GM12878 (cell line): ENCODE data around the gene RPL37A. TPM values are rescaled to one million over a fixed set of nuclear protein-coding genes. Genes with fewer than 3 reads are reported as not detected.

ENCODE experiments used
- BCLAF1 ChIP-seq: fragments of 450-650 bp; IDR thresholded peaks from 2 replicates; pipeline ENCODE4 v1.6.1; 2017; ENCODE audit warnings: antibody characterized with exemption, mild to moderate bottlenecking, moderate library complexity
- BRCA1 ChIP-seq: IDR thresholded peaks from 2 replicates; pipeline ENCODE4 v1.6.1; 2011; ENCODE audit warnings: low read depth, low read length, improper control_type of control experiment
- CBFB ChIP-seq: IDR thresholded peaks from 2 replicates; pipeline ENCODE4 v1.6.1; 2016; ENCODE audit warnings: antibody characterized with exemption, low read depth
- CHD2 ChIP-seq: IDR thresholded peaks from 2 replicates; pipeline ENCODE4 v1.6.1; 2011; ENCODE audit warnings: low read depth, low read length, improper control_type of control experiment, borderline replicate concordance
- MAX ChIP-seq: IDR thresholded peaks from 2 replicates; pipeline ENCODE4 v1.6.1; 2012; ENCODE audit warnings: low read depth, low read length, improper control_type of control experiment
- MEF2B ChIP-seq: fragments of 450-650 bp; IDR thresholded peaks from 2 replicates; pipeline ENCODE4 v1.6.1; 2018; ENCODE audit warnings: mild to moderate bottlenecking, moderate library complexity; ENCODE audit not compliant: partially characterized antibody, poor library complexity, severe bottlenecking
- NBN ChIP-seq: fragments of 450-650 bp; IDR thresholded peaks from 2 replicates; pipeline ENCODE4 v1.6.1; 2016
- PML ChIP-seq: IDR thresholded peaks from 2 replicates; pipeline ENCODE4 v1.6.1; 2012; ENCODE audit warnings: low read length, inconsistent platforms
- POLR2A ChIP-seq: IDR thresholded peaks from 2 replicates; pipeline ENCODE4 v1.6.1; 2011; ENCODE audit warnings: low read depth, mild to moderate bottlenecking, low read length
- POLR2AphosphoS5 ChIP-seq: IDR thresholded peaks from 2 replicates; pipeline ENCODE4 v1.6.1; 2011; ENCODE audit warnings: mild to moderate bottlenecking, low read length, inconsistent platforms
- POU2F2 ChIP-seq: IDR thresholded peaks from 3 replicates; pipeline ENCODE4 v1.6.1; 2011; ENCODE audit warnings: low read depth, mild to moderate bottlenecking, low read length, borderline replicate concordance
- SP1 ChIP-seq: IDR thresholded peaks from one replicate; pipeline ENCODE4 v1.6.1; 2011; ENCODE audit warnings: low read depth, low read length
- SREBF1 ChIP-seq: IDR thresholded peaks from 2 replicates; pipeline ENCODE4 v1.6.1; 2012; ENCODE audit warnings: mild to moderate bottlenecking, low read length
- SUZ12 ChIP-seq: fragments of 200-600 bp; sonication (generic); IDR thresholded peaks from one replicate; pipeline ENCODE4 v1.6.1; 2018; ENCODE audit warnings: antibody characterized with exemption, mild to moderate bottlenecking; ENCODE audit not compliant: unreplicated experiment
- TAF1 ChIP-seq: IDR thresholded peaks from 2 replicates; pipeline ENCODE4 v1.6.1; 2011; ENCODE audit warnings: mild to moderate bottlenecking, low read depth, low read length, borderline replicate concordance
- ZBED1 ChIP-seq: IDR thresholded peaks from 2 replicates; pipeline ENCODE4 v1.6.1; 2016; ENCODE audit warnings: borderline replicate concordance
- ZBTB40 ChIP-seq: fragments of 450-650 bp; IDR thresholded peaks from 2 replicates; pipeline ENCODE4 v1.6.1; 2016; ENCODE audit warnings: mild to moderate bottlenecking, moderate library complexity, borderline replicate concordance
- ZNF592 ChIP-seq: fragments of 450-650 bp; IDR thresholded peaks from 2 replicates; pipeline ENCODE4 v1.6.1; 2017; ENCODE audit warnings: mild to moderate bottlenecking, moderate library complexity
- ZSCAN29 ChIP-seq: fragments of 450-650 bp; IDR thresholded peaks from 2 replicates; pipeline ENCODE4 v1.6.1; 2017; ENCODE audit warnings: mild to moderate bottlenecking, moderate library complexity
- polyA plus RNA-seq, 11 experiments: library from polyadenylated mRNA; depleted of rRNA in 4 of 11; unstranded in 6 of 11; stranded (reverse) in 5 of 11; fragments of >200 nt; fragmentation: Nextera tagmentation in 4 of 11; fragmentation: Illumina TruSeq in 1 of 11; extraction: Ambion mirVana in 4 of 11; extraction: Trizol in 1 of 11; gene quantifications; 1 replicate in 1 of 11; 2 replicates in 10 of 11; pipeline versions ENCODE4 v1.2.1 to v1.2.3, GENCODE V29; 2011 to 2016; ENCODE audit warnings: inconsistent platforms in 2 of 11, missing spikeins in 2 of 11, low read depth in 1 of 11
- total RNA-seq, 4 experiments: library from RNA; depleted of rRNA in 3 of 4; stranded (reverse); fragments of >200 nt in 3 of 4; fragmentation: Illumina TruSeq in 1 of 4; extraction: Trizol in 1 of 4; gene quantifications; 2 replicates each; pipeline versions ENCODE4 v1.2.1 to v1.2.3, GENCODE V29; 2013 to 2021

Gene RPL37A
- total and polyA plus RNA-seq, 10 of the 15 experiments (the other 5 are each of a cell fraction or from before 2014, with no cell fraction given): 2,847 to 6,854 (median 5,110) TPM

GRCh38 chr2:216498379-216499352, at the start of gene RPL37A (continued):
- TF ChIP-seq ZNF592 (no peak), POU2F2 (peak; percentile 96), SP1 (peak; percentile 11), CBFB (peak; percentile 98), POLR2A (peak; percentile 100), ZSCAN29 (peak; percentile 86), POLR2AphosphoS5 (peak; percentile 100), TAF1 (peak; percentile 100), SUZ12 (no peak), ZBTB40 (peak; percentile 90), ZBED1 (peak; percentile 92), NBN (peak; percentile 93), BRCA1 (no peak), BCLAF1 (no peak), MEF2B (peak; percentile 49), SREBF1 (no peak), CHD2 (peak; percentile 46; the same call in 1 of the 2 replicates), MAX (peak; percentile 74), PML (peak; percentile 99)
